Neural cell (in vitro differentiated cells): Measurements from ENCODE around the gene ARMCX2. TPM values are rescaled to one million over a fixed set of nuclear protein-coding genes. Genes with fewer than 3 reads are reported as not detected.
A peak's percentile ranks its signal among the peaks of the same experiment; 100 is the strongest.

Experiments
- H2AFZ ChIP-seq: fragments of 200-600, 300-800 bp; sonication (generic), shearing (Covaris generic); 2 replicates; pipeline ENCODE4 v1.6.0; 2014; ENCODE audit warnings: low read depth, mild to moderate bottlenecking, antibody characterized with exemption, low read length, moderate library complexity
- H3F3A ChIP-seq: fragments of 200-600 bp; shearing (Covaris generic); 2 replicates; pipeline ENCODE4 v1.6.1; 2016; ENCODE audit warnings: mild to moderate bottlenecking, moderate library complexity, mixed read lengths, antibody characterized with exemption, low read length; ENCODE audit not compliant: insufficient read depth, poor library complexity, severe bottlenecking
- H3K27ac ChIP-seq: fragments of 200-600, 300-800 bp; sonication (generic), shearing (Covaris generic); 2 replicates; pipeline ENCODE4 v1.5.1; 2014; ENCODE audit warnings: mild to moderate bottlenecking, low read length, moderate library complexity
- H3K27me3 ChIP-seq: fragments of 300-800, 200-600 bp; sonication (generic), shearing (Covaris generic); 2 replicates; pipeline ENCODE4 v1.6.0; 2014; ENCODE audit warnings: mild to moderate bottlenecking, low read depth, low read length, moderate library complexity; ENCODE audit not compliant: insufficient read depth
- H3K36me3 ChIP-seq: fragments of 300-800, 200-600 bp; sonication (generic), shearing (Covaris generic); 2 replicates; pipeline ENCODE4 v1.5.1; 2014; ENCODE audit warnings: mild to moderate bottlenecking, antibody characterized with exemption, low read length, moderate library complexity; ENCODE audit not compliant: insufficient read depth
- H3K4me2 ChIP-seq: fragments of 300-800, 200-600 bp; sonication (generic), shearing (Covaris generic); 2 replicates; pipeline ENCODE4 v1.6.0; 2014; ENCODE audit warnings: mild to moderate bottlenecking, low read length
- H3K4me3 ChIP-seq: fragments of 300-800, 200-600 bp; sonication (generic), shearing (Covaris generic); 2 replicates; pipeline ENCODE4 v1.5.1; 2014; ENCODE audit warnings: mild to moderate bottlenecking, low read length, moderate library complexity
- H3K79me2 ChIP-seq: fragments of 200-600 bp; shearing (Covaris generic); replicated peaks from 2 replicates; pipeline ENCODE4 v1.6.0; 2014; ENCODE audit warnings: mild to moderate bottlenecking, low read length, moderate library complexity; ENCODE audit not compliant: insufficient read depth
- H3K9ac ChIP-seq: fragments of 300-800, 200-600 bp; sonication (generic), shearing (Covaris generic); 2 replicates; pipeline ENCODE4 v1.6.1; 2016; ENCODE audit warnings: mild to moderate bottlenecking, low read length, mixed read lengths
- H3K9me2 ChIP-seq: fragments of 200-600 bp; shearing (Covaris generic); 2 replicates; pipeline ENCODE4 v1.6.1; 2016; ENCODE audit warnings: mild to moderate bottlenecking, low read length, mixed read lengths; ENCODE audit not compliant: insufficient read depth
- H3K9me3 ChIP-seq: fragments of 200-600, 300-800 bp; sonication (generic), shearing (Covaris generic); 2 replicates; pipeline ENCODE4 v1.6.1; 2016; ENCODE audit warnings: mild to moderate bottlenecking, mixed run types, low read length, moderate library complexity, mixed read lengths
- H4K20me1 ChIP-seq: fragments of 200-600 bp; shearing (Covaris generic); 2 replicates; pipeline ENCODE4 v1.6.1; 2016; ENCODE audit warnings: mild to moderate bottlenecking, mixed run types; ENCODE audit not compliant: insufficient read depth
- EP300 ChIP-seq: fragments of 450-650 bp; conservative IDR thresholded peaks from 2 replicates; pipeline ENCODE4 v1.6.1; 2014; ENCODE audit warnings: antibody characterized with exemption, mild to moderate bottlenecking, moderate library complexity; ENCODE audit not compliant: poor library complexity, severe bottlenecking
- EZH2 ChIP-seq: fragments of 200-600, 300-800 bp; shearing (Covaris generic), sonication (generic); IDR thresholded peaks from 2 replicates; pipeline ENCODE4 v1.6.1; 2014; ENCODE audit warnings: antibody characterized with exemption, low read length, borderline replicate concordance, mild to moderate bottlenecking; ENCODE audit not compliant: insufficient read depth, poor library complexity, severe bottlenecking
- MXI1 ChIP-seq: fragments of 450-650 bp; conservative IDR thresholded peaks from 2 replicates; pipeline ENCODE4 v1.6.1; 2014; ENCODE audit warnings: antibody characterized with exemption, mild to moderate bottlenecking; ENCODE audit not compliant: poor library complexity, severe bottlenecking
- POLR2AphosphoS5 ChIP-seq: IDR thresholded peaks from 2 replicates; pipeline ENCODE4 v1.6.1; 2012
- RAD21 ChIP-seq: fragments of 450-650 bp; conservative IDR thresholded peaks from 2 replicates; pipeline ENCODE4 v1.6.1; 2014; ENCODE audit warnings: antibody characterized with exemption, mild to moderate bottlenecking, moderate library complexity
- SMC3 ChIP-seq: fragments of 450-650 bp; conservative IDR thresholded peaks from 2 replicates; pipeline ENCODE4 v1.6.1; 2014; ENCODE audit warnings: antibody characterized with exemption, mild to moderate bottlenecking, moderate library complexity; ENCODE audit not compliant: poor library complexity
- TAF1 ChIP-seq: IDR thresholded peaks from 2 replicates; pipeline ENCODE4 v1.6.1; 2012; ENCODE audit warnings: low read depth
- polyA minus RNA-seq: library from RNA; depleted of rRNA, polyadenylated mRNA; stranded (reverse); fragments of >200 nt; gene quantifications from 2 replicates; pipeline ENCODE4 v1.2.3, GENCODE V29; 2014
- polyA plus RNA-seq: library from polyadenylated mRNA; depleted of rRNA; stranded (reverse); fragments of >200 nt; gene quantifications from 2 replicates; pipeline ENCODE4 v1.2.3, GENCODE V29; 2014
- TF ChIP-seq, protein P1 (sequence below): IDR thresholded peaks from 2 replicates; pipeline ENCODE4 v1.6.1; 2012; ENCODE audit warnings: borderline replicate concordance
- TF ChIP-seq, protein P2 (sequence below): fragments of 450-650 bp; IDR thresholded peaks from 2 replicates; pipeline ENCODE4 v1.5.1; 2014; ENCODE audit warnings: antibody characterized with exemption, mild to moderate bottlenecking, moderate library complexity; ENCODE audit not compliant: poor library complexity, severe bottlenecking

Gene ARMCX2
- polyA plus RNA-seq (49.3 and 57.2 TPM in 2 replicates), polyA minus RNA-seq (49.1 and 71.8 TPM in 2 replicates)

DNA sequence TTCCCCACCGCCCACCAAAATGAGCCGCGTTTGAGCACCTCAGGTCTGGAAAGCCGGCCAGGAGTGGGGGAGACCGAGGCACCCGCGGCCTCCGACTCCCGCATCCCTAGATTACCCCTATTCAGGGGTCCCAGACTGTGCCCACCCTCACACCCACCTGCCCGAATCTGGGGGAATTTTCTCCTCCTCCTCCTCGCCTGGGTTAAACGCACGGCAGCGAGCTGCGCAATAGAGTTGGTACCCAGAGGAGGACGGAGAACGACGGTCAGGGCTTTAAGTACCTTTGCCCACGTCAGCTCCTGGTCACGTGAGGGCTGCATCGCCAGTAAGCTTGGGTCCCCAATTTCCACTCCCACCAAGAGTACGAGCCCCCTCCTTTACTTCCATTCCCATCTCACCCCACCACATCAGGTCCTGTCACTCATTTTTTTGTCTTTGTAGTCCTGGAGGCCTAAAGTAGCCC, at the start of gene ARMCX2:
ARMCX2 (minus strand) TSS at position 250 of the 463 bp plus-strand sequence. CDS start 2,262 bp downstream, outside the sequence.
- H3K36me3 ChIP-seq, result no peaks in the 10 kb centered on the region
- TF ChIP-seq RAD21, result no peak
- TF ChIP-seq, protein P1, sequence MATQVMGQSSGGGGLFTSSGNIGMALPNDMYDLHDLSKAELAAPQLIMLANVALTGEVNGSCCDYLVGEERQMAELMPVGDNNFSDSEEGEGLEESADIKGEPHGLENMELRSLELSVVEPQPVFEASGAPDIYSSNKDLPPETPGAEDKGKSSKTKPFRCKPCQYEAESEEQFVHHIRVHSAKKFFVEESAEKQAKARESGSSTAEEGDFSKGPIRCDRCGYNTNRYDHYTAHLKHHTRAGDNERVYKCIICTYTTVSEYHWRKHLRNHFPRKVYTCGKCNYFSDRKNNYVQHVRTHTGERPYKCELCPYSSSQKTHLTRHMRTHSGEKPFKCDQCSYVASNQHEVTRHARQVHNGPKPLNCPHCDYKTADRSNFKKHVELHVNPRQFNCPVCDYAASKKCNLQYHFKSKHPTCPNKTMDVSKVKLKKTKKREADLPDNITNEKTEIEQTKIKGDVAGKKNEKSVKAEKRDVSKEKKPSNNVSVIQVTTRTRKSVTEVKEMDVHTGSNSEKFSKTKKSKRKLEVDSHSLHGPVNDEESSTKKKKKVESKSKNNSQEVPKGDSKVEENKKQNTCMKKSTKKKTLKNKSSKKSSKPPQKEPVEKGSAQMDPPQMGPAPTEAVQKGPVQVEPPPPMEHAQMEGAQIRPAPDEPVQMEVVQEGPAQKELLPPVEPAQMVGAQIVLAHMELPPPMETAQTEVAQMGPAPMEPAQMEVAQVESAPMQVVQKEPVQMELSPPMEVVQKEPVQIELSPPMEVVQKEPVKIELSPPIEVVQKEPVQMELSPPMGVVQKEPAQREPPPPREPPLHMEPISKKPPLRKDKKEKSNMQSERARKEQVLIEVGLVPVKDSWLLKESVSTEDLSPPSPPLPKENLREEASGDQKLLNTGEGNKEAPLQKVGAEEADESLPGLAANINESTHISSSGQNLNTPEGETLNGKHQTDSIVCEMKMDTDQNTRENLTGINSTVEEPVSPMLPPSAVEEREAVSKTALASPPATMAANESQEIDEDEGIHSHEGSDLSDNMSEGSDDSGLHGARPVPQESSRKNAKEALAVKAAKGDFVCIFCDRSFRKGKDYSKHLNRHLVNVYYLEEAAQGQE, result no peak
- TF ChIP-seq POLR2AphosphoS5, result peak; percentile 92
- TF ChIP-seq TAF1, result peak; percentile 35

DNA sequence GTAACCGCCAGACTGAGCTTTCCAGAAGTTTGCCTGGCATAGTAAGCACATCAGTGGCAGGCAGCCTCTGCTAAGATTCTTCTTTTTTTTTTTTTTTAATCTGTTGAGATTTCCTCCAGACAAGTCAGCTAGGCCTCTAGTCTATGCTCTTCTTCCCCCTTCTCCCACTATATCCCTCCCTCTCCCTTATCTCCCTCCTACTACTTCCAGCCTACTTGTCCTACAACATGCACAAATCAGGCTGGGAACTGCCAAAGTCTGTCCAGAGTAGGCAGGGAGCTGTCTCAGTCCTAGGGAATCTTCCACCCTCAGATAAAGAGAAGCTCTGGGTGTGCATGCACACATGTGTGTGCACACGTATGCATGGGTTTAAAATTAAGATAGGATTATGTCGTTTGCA, 49.7 kb upstream of the ARMCX2 start:
- Histone ChIP-seq H2AFZ (no peak overlapping the region), H3F3A (no peaks in the 10 kb centered on the region), H3K27me3 (no peaks in the 10 kb centered on the region), H3K36me3 (no peaks in the 10 kb centered on the region), H3K27ac (peak overlapping the region; percentile 93), H3K9me2 (no peaks in the 10 kb centered on the region), H3K79me2 (no peaks in the 10 kb centered on the region), H3K9me3 (no peaks in the 10 kb centered on the region), H3K9ac (no peak overlapping the region), H4K20me1 (no peaks in the 10 kb centered on the region), H3K4me3 (no peak overlapping the region), H3K4me2 (no peak overlapping the region)
- TF ChIP-seq EP300 (no peak), POLR2AphosphoS5 (no peak), SMC3 (no peak), EZH2 (no peak), MXI1 (no peak), RAD21 (no peak), TAF1 (no peak)
- TF ChIP-seq, protein P1, result no peak
- TF ChIP-seq, protein P2, sequence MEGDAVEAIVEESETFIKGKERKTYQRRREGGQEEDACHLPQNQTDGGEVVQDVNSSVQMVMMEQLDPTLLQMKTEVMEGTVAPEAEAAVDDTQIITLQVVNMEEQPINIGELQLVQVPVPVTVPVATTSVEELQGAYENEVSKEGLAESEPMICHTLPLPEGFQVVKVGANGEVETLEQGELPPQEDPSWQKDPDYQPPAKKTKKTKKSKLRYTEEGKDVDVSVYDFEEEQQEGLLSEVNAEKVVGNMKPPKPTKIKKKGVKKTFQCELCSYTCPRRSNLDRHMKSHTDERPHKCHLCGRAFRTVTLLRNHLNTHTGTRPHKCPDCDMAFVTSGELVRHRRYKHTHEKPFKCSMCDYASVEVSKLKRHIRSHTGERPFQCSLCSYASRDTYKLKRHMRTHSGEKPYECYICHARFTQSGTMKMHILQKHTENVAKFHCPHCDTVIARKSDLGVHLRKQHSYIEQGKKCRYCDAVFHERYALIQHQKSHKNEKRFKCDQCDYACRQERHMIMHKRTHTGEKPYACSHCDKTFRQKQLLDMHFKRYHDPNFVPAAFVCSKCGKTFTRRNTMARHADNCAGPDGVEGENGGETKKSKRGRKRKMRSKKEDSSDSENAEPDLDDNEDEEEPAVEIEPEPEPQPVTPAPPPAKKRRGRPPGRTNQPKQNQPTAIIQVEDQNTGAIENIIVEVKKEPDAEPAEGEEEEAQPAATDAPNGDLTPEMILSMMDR, result no peak

More for the DNA sequence above, at the start of gene ARMCX2:
- H4K20me1 ChIP-seq, result no peaks in the 10 kb centered on the region
- H3K9me2 ChIP-seq, result no peaks in the 10 kb centered on the region
- H3K9ac ChIP-seq, result peak within 1 kb of the TSS; percentile 91
- H3F3A ChIP-seq, result no peaks in the 10 kb centered on the region
- peak within 1 kb of the TSS; percentile 70 for H3K4me3 ChIP-seq
- H3K27me3 ChIP-seq, result no peaks in the 10 kb centered on the region
- peak within 1 kb of the TSS; percentile 90 for H3K27ac ChIP-seq
- peak within 1 kb of the TSS; percentile 56 for H2AFZ ChIP-seq
- no peaks in the 10 kb centered on the region for H3K9me3 ChIP-seq
- H3K4me2 ChIP-seq, result no peak within 1 kb of the TSS
- H3K79me2 ChIP-seq, result no peaks in the 10 kb centered on the region
